Activated T-cell treated with anti-CD3 and anti-CD28 coated beads, Interleukin-2, amount 50 U/mL, for 72 hours (primary cell): ENCODE measurements around the gene RAB11FIP3. TPM values are rescaled to one million over a fixed set of nuclear protein-coding genes. Genes with fewer than 3 reads are reported as not detected.

Experiments used
- ATAC-seq, 2 donors: fragments of 150-1000 bp; cut with Tn5 transposase; replicated peaks in 1 of 2; 2 replicates each; pipeline ENCODE4 v1.10.0; 2021; ENCODE audit warnings: moderate library complexity in 2 of 2, mild to moderate bottlenecking in 1 of 2
- DNase-seq, 2 donors: peaks; one replicate each; pipeline ENCODE4 v3.0.0; 2021 to 2022; ENCODE audit warnings: mixed read lengths in 1 of 2
- H3K27ac Mint-ChIP-seq: one replicate; pipeline ENCODE4 v1.8.0; 2022; ENCODE audit warnings: mild to moderate bottlenecking, moderate library complexity, mixed read lengths
- H3K27me3 Mint-ChIP-seq: one replicate; pipeline ENCODE4 v1.8.0; 2022; ENCODE audit warnings: low read depth, mixed read lengths
- H3K36me3 Mint-ChIP-seq, 2 donors: one replicate each; pipeline ENCODE4 v1.8.0; 2022; ENCODE audit warnings: mixed read lengths in 2 of 2, mild to moderate bottlenecking in 1 of 2; ENCODE audit not compliant: insufficient read depth in 2 of 2
- H3K4me1 Mint-ChIP-seq: one replicate; pipeline ENCODE4 v1.8.0; 2022; ENCODE audit warnings: low read depth, mixed read lengths
- H3K4me3 Mint-ChIP-seq, 2 donors: one replicate each; pipeline ENCODE4 v1.8.0; 2022; ENCODE audit warnings: mild to moderate bottlenecking in 2 of 2, mixed read lengths in 2 of 2, moderate library complexity in 2 of 2
- H3K9me3 Mint-ChIP-seq, 2 donors: one replicate each; pipeline ENCODE4 v1.8.0; 2022; ENCODE audit warnings: mixed read lengths in 2 of 2
- total RNA-seq, 2 donors: library from RNA; stranded (reverse); gene quantifications; one replicate each; pipeline ENCODE4 v1.2.3, GENCODE V29; 2022

Gene RAB11FIP3
- total RNA-seq, 2 donors from 2014 or later: 39.7 to 40.5 TPM

GRCh38 chr16:554640-555365 lies 129.4 kb downstream of the RAB11FIP3 start:
- no peaks in the 10 kb centered on the region for H3K9me3 Mint-ChIP-seq
- no peaks in the 10 kb centered on the region for H3K4me1 Mint-ChIP-seq
- ATAC-seq: no peak
- H3K27ac Mint-ChIP-seq: no peak overlapping the region
- no peak overlapping the region for H3K4me3 Mint-ChIP-seq
- DNase-seq: no peak
- H3K27me3 Mint-ChIP-seq: no peaks in the 10 kb centered on the region
- H3K36me3 Mint-ChIP-seq: no peaks in the 10 kb centered on the region

- Mint-ChIP-seq H3K27ac (no peak overlapping the region), H3K9me3 (no peaks in the 10 kb centered on the region)
Measured at GRCh38 chr16:555528-556473, 130.4 kb downstream of the RAB11FIP3 start.

GRCh38 chr16:556474-557173 lies 131.2 kb downstream of the RAB11FIP3 start:
- DNase-seq (no peak), ATAC-seq (no peak)
- Mint-ChIP-seq H3K27ac (no peak overlapping the region), H3K36me3 (no peaks in the 10 kb centered on the region), H3K4me3 (no peak overlapping the region), H3K27me3 (no peaks in the 10 kb centered on the region), H3K4me1 (no peaks in the 10 kb centered on the region), H3K9me3 (no peaks in the 10 kb centered on the region)

More at GRCh38 chr16:555528-556473, 130.4 kb downstream of the RAB11FIP3 start:
- ATAC-seq (no peak), DNase-seq (no peak)
- Mint-ChIP-seq H3K27me3 (no peaks in the 10 kb centered on the region), H3K36me3 (no peaks in the 10 kb centered on the region), H3K4me3 (no peak overlapping the region), H3K4me1 (no peaks in the 10 kb centered on the region)

- Mint-ChIP-seq H3K27ac (no peak overlapping the region), H3K4me1 (no peaks in the 10 kb centered on the region), H3K4me3 (no peak overlapping the region), H3K36me3 (no peaks in the 10 kb centered on the region), H3K27me3 (no peaks in the 10 kb centered on the region), H3K9me3 (no peaks in the 10 kb centered on the region)
- DNase-seq (no peak), ATAC-seq (no peak)
Measured at GRCh38 chr16:557463-558297, 132.2 kb downstream of the RAB11FIP3 start.

GRCh38 chr16:558298-559020 lies 133.0 kb downstream of the RAB11FIP3 start:
- H3K36me3 Mint-ChIP-seq: no peaks in the 10 kb centered on the region
- H3K27me3 Mint-ChIP-seq: no peaks in the 10 kb centered on the region
- no peak for ATAC-seq
- no peaks in the 10 kb centered on the region for H3K4me1 Mint-ChIP-seq
- H3K4me3 Mint-ChIP-seq: no peak overlapping the region
- no peak overlapping the region for H3K27ac Mint-ChIP-seq
- no peaks in the 10 kb centered on the region for H3K9me3 Mint-ChIP-seq
- DNase-seq: no peak

- Mint-ChIP-seq H3K27ac (no peak overlapping the region), H3K27me3 (no peaks in the 10 kb centered on the region), H3K4me3 (no peak overlapping the region), H3K9me3 (no peaks in the 10 kb centered on the region), H3K36me3 (no peaks in the 10 kb centered on the region), H3K4me1 (no peaks in the 10 kb centered on the region)
- ATAC-seq (no peak), DNase-seq (no peak)
Measured at GRCh38 chr16:559021-559380, 133.6 kb downstream of the RAB11FIP3 start.

- no peak for ATAC-seq
- Mint-ChIP-seq H3K4me3 (peak overlapping the region in 1 of 2 donors; percentile 46), H3K36me3 (no peaks in the 10 kb centered on the region), H3K9me3 (no peaks in the 10 kb centered on the region), H3K27me3 (no peaks in the 10 kb centered on the region), H3K27ac (no peak overlapping the region), H3K4me1 (no peaks in the 10 kb centered on the region)
- DNase-seq: no peak
Measured at GRCh38 chr16:559411-560203, 134.2 kb downstream of the RAB11FIP3 start.

GRCh38 chr16:560204-560700 lies 134.8 kb downstream of the RAB11FIP3 start, which contains the start of gene PRR35:
PRR35 (plus strand) TSS chr16:560394; CDS start chr16:563295, 2,901 bp downstream.
- Mint-ChIP-seq H3K4me1 (no peaks in the 10 kb centered on the region), H3K9me3 (no peaks in the 10 kb centered on the region), H3K36me3 (no peaks in the 10 kb centered on the region), H3K4me3 (peak within 1 kb of the TSS in 1 of 2 donors; percentile 46), H3K27ac (no peak within 1 kb of the TSS), H3K27me3 (no peaks in the 10 kb centered on the region)
- ATAC-seq (no peak), DNase-seq (no peak)

- Mint-ChIP-seq H3K9me3 (no peaks in the 10 kb centered on the region), H3K27me3 (no peaks in the 10 kb centered on the region), H3K4me3 (no peak overlapping the region), H3K4me1 (no peaks in the 10 kb centered on the region), H3K36me3 (no peaks in the 10 kb centered on the region), H3K27ac (no peak overlapping the region)
- ATAC-seq (no peak), DNase-seq (no peak)
Measured at GRCh38 chr16:560701-561412, 135.4 kb downstream of the RAB11FIP3 start.

- Mint-ChIP-seq H3K4me1 (peaks cover 2% of the 10 kb centered on the region), H3K4me3 (no peak overlapping the region), H3K36me3 (no peaks in the 10 kb centered on the region), H3K27ac (no peak overlapping the region), H3K27me3 (no peaks in the 10 kb centered on the region), H3K9me3 (no peaks in the 10 kb centered on the region)
- ATAC-seq (no peak), DNase-seq (no peak)
Measured at GRCh38 chr16:561413-561794, 136.0 kb downstream of the RAB11FIP3 start.
